Uterus (tissue), 4 donors: ENCODE results near the gene PIGH. TPM values are rescaled to one million over a fixed set of nuclear protein-coding genes. Genes with fewer than 3 reads are reported as not detected.

Experiments
- DNase-seq, 2 donors: peaks; one replicate each; pipeline ENCODE4 v3.0.0-alpha.2; 2019 to 2020
- H3K27ac ChIP-seq, 2 donors: fragments of 200-600 bp; sonication (generic); 1 replicate in 1 of 2; 2 replicates in 1 of 2; pipeline ENCODE4 v1.5.1; 2016 to 2018
- H3K27me3 ChIP-seq, 2 donors: fragments of 200-600 bp; sonication (generic); one replicate each; pipeline ENCODE4 v1.5.1; 2018 to 2019; ENCODE audit warnings: control low read depth in 1 of 2
- H3K36me3 ChIP-seq, 2 donors: fragments of 200-600 bp; sonication (generic); one replicate each; pipeline ENCODE4 v1.5.1; 2019; ENCODE audit warnings: control low read depth in 1 of 2
- H3K4me1 ChIP-seq, 2 donors: fragments of 200-600 bp; sonication (generic); one replicate each; pipeline ENCODE4 v1.5.1; 2018 to 2019; ENCODE audit warnings: control low read depth in 1 of 2
- H3K4me3 ChIP-seq, 2 donors: fragments of 200-600 bp; sonication (generic); 1 replicate in 1 of 2; 2 replicates in 1 of 2; pipeline ENCODE4 v1.5.1; 2018 to 2019; ENCODE audit warnings: mild to moderate bottlenecking in 1 of 2
- H3K9me3 ChIP-seq, 2 donors: fragments of 200-600 bp; sonication (generic); one replicate each; pipeline ENCODE4 v1.5.1; 2019; ENCODE audit warnings: control low read depth in 1 of 2
- CTCF ChIP-seq, 4 experiments: fragments of 200-600 bp in 2 of 4; fragments of 450-650 bp in 2 of 4; sonication (generic) in 2 of 4; IDR thresholded peaks; one replicate each; pipeline ENCODE4 v1.5.1; 2016 to 2019; ENCODE audit warnings: antibody characterized with exemption in 4 of 4, mild to moderate bottlenecking in 2 of 4, moderate library complexity in 1 of 4
- POLR2A ChIP-seq, 2 donors: fragments of 450-650 bp; IDR thresholded peaks; one replicate each; pipeline ENCODE4 v1.6.1; 2016; ENCODE audit warnings: antibody characterized with exemption in 2 of 2, mild to moderate bottlenecking in 1 of 2, moderate library complexity in 1 of 2
- intact Hi-C: fragments of 100-400 bp; cut with DNase I; formaldehyde crosslinking; loops from one replicate; pipeline ENCODE4 v1.15.1; 2023; ENCODE audit warnings: low total_unique reads
- total RNA-seq, 4 donors: library from RNA; depleted of rRNA in 3 of 4; stranded (reverse); fragments of >200 nt in 3 of 4; gene quantifications; one replicate each; pipeline versions ENCODE4 v1.1.0 to v1.2.4, GENCODE V29; 2014 to 2023
- donor health status: DM: yes; HTN: yes; CAD: no.

The PIGH gene
- total RNA-seq, 4 donors from 2014 or later = 12.8 to 27.1 (median 14.0) TPM

GRCh38 chr14:67562025-67562775 lies 37.9 kb downstream of the PIGH start:
- intact Hi-C loops = no loop called here
- no peak for TF ChIP-seq CTCF (IDR thresholded peaks at IDR 0.05)
- no peak for TF ChIP-seq POLR2A (IDR thresholded peaks at IDR 0.05)
- Histone ChIP-seq H3K27me3 (no peaks in the 10 kb centered on the region), H3K9me3 (no peaks in the 10 kb centered on the region), H3K36me3 (no peaks in the 10 kb centered on the region), H3K27ac (no peak overlapping the region), H3K4me3 (no peak overlapping the region), H3K4me1 (no peaks in the 10 kb centered on the region)
- DNase-seq = no peak

- Histone ChIP-seq H3K27me3 (no peaks in the 10 kb centered on the region), H3K4me1 (no peaks in the 10 kb centered on the region), H3K9me3 (no peaks in the 10 kb centered on the region), H3K36me3 (no peaks in the 10 kb centered on the region), H3K4me3 (no peak overlapping the region), H3K27ac (no peak overlapping the region)
- DNase-seq = no peak
- intact Hi-C loops = no loop called here
- no peak for TF ChIP-seq POLR2A (IDR thresholded peaks at IDR 0.05)
Measured at GRCh38 chr14:67559639-67560038, 40.4 kb downstream of the PIGH start.

GRCh38 chr14:67557656-67558055 lies 42.4 kb downstream of the PIGH start:
- H3K36me3 ChIP-seq = no peaks in the 10 kb centered on the region
- no peak for DNase-seq
- TF ChIP-seq POLR2A (IDR thresholded peaks at IDR 0.05) (no peak), CTCF (IDR thresholded peaks at IDR 0.05) (no peak)
- no peak overlapping the region for H3K27ac ChIP-seq
- no peaks in the 10 kb centered on the region for H3K27me3 ChIP-seq
- H3K9me3 ChIP-seq = no peaks in the 10 kb centered on the region
- no peaks in the 10 kb centered on the region for H3K4me1 ChIP-seq
- intact Hi-C loops = no loop called here
- no peak overlapping the region for H3K4me3 ChIP-seq

- intact Hi-C loops = no loop called here
- no peak for DNase-seq
- Histone ChIP-seq H3K27me3 (no peaks in the 10 kb centered on the region), H3K4me3 (no peak overlapping the region), H3K9me3 (no peaks in the 10 kb centered on the region), H3K27ac (no peak overlapping the region), H3K36me3 (no peaks in the 10 kb centered on the region), H3K4me1 (no peaks in the 10 kb centered on the region)
- TF ChIP-seq POLR2A (IDR thresholded peaks at IDR 0.05) = no peak
- TF ChIP-seq CTCF (IDR thresholded peaks at IDR 0.05) = no peak
Measured at GRCh38 chr14:67557118-67557517, 43.0 kb downstream of the PIGH start.

- Histone ChIP-seq H3K36me3 (no peaks in the 10 kb centered on the region), H3K9me3 (no peaks in the 10 kb centered on the region), H3K4me3 (no peak overlapping the region), H3K27ac (no peak overlapping the region), H3K27me3 (no peaks in the 10 kb centered on the region), H3K4me1 (no peaks in the 10 kb centered on the region)
- intact Hi-C loops = no loop called here
- no peak for TF ChIP-seq CTCF (IDR thresholded peaks at IDR 0.05)
- no peak for TF ChIP-seq POLR2A (IDR thresholded peaks at IDR 0.05)
- DNase-seq = no peak
Measured at GRCh38 chr14:67556671-67557070, 43.4 kb downstream of the PIGH start.
